Body of pancreas (tissue), 4 donors: ENCODE measurements around the gene PARD6B. TPM values are rescaled to one million over a fixed set of nuclear protein-coding genes. Genes with fewer than 3 reads are reported as not detected.
A peak's percentile ranks its signal among the peaks of the same experiment; 100 is the strongest.

Experiments used
- ATAC-seq: fragments of 150-250 bp; one replicate; pipeline ENCODE4 v1.9.1; 2016
- DNase-seq, 4 donors: peaks; one replicate each; pipeline ENCODE4 v3.0.0-alpha.2; 2019
- H3K27ac ChIP-seq, 4 donors: fragments of 200-600 bp; sonication (generic); 1 replicate in 3 of 4; 2 replicates in 1 of 4; pipeline versions ENCODE4 v1.5.1 to v1.6.1; 2016 to 2019; ENCODE audit warnings: mild to moderate bottlenecking in 1 of 4, mixed read lengths in 1 of 4, moderate library complexity in 1 of 4
- H3K27me3 ChIP-seq, 2 donors: fragments of 200-600 bp; sonication (generic); one replicate each; pipeline ENCODE4 v1.6.0; 2016; ENCODE audit warnings: mild to moderate bottlenecking in 1 of 2
- H3K36me3 ChIP-seq, 2 donors: fragments of 200-600 bp; sonication (generic); replicated peaks in 1 of 2; 2 replicates each; pipeline ENCODE4 v1.5.1; 2016; ENCODE audit warnings: low read depth in 2 of 2; ENCODE audit not compliant: insufficient read depth in 1 of 2
- H3K4me1 ChIP-seq: fragments of 200-600 bp; sonication (generic); one replicate; pipeline ENCODE4 v1.6.0; 2016
- H3K4me3 ChIP-seq, 2 donors: fragments of 200-600 bp; sonication (generic); 1 replicate in 1 of 2; 2 replicates in 1 of 2; pipeline ENCODE4 v1.5.1; 2016 to 2019
- H3K9me3 ChIP-seq, 3 donors: fragments of 200-600 bp; sonication (generic); 1 replicate in 2 of 3; 2 replicates in 1 of 3; pipeline ENCODE4 v1.5.1; 2016
- POLR2A ChIP-seq, 3 donors: fragments of 450-650 bp; IDR thresholded peaks; one replicate each; pipeline ENCODE4 v1.6.1; 2016; ENCODE audit warnings: antibody characterized with exemption in 3 of 3, mild to moderate bottlenecking in 2 of 3
- WGBS, 2 donors: methylation state at CpG; one replicate each; pipeline ENCODE4 v1.1.5; 2017; 5-methylcytosine and 5-hydroxymethylcytosine counted together
- intact Hi-C: fragments of 100-400 bp; cut with DNase I; formaldehyde crosslinking; loops from one replicate; pipeline ENCODE4 v1.15.1; 2023
- total RNA-seq, 2 donors: library from RNA; depleted of rRNA; stranded (reverse); fragments of >200 nt; gene quantifications; one replicate each; pipeline ENCODE4 v1.1.0, GENCODE V29; 2016
- TF ChIP-seq, protein P1 (sequence below), 7 experiments: fragments of 450-650 bp in 4 of 7; fragments of 200-600 bp in 3 of 7; sonication (generic) in 3 of 7; IDR thresholded peaks; one replicate each; pipeline ENCODE4 v1.5.1; 2016 to 2019; ENCODE audit warnings: antibody characterized with exemption in 7 of 7

Gene PARD6B
- total RNA-seq, 2 donors from 2014 or later, result 4.6 to 8.6 TPM

DNA sequence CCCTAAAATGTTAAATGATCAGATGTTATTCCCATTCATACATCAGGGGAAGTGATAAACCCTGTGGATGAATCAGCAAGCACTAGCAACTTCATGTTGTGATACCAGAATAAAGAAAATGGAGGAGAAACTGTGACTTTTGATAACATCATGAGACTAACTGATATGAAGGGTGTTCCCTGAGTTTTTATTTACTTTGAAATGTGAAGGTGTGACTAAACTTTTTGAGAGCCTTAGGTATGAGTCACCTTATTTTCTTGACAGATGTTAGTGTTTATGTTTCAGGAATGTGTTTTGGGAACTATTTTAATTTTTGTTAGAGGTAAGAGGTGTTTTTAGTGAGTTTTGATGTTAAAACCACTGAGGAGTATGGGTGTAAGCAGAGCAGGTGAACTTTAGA is 4.4 kb downstream of the PARD6B start:
- Histone ChIP-seq H3K36me3 (no peaks in the 10 kb centered on the region), H3K27me3 (no peaks in the 10 kb centered on the region), H3K27ac (peak overlapping the region in 3 of 4 donors; percentile 2 to 95 (median 45)), H3K9me3 (no peaks in the 10 kb centered on the region), H3K4me1 (peaks cover 46% of the 10 kb centered on the region), H3K4me3 (no peak overlapping the region)
- DNase-seq (no peak), ATAC-seq (no peak)
- intact Hi-C loops, result no loop called here
- TF ChIP-seq POLR2A (IDR thresholded peaks at IDR 0.05), result no peak
- TF ChIP-seq, protein P1, sequence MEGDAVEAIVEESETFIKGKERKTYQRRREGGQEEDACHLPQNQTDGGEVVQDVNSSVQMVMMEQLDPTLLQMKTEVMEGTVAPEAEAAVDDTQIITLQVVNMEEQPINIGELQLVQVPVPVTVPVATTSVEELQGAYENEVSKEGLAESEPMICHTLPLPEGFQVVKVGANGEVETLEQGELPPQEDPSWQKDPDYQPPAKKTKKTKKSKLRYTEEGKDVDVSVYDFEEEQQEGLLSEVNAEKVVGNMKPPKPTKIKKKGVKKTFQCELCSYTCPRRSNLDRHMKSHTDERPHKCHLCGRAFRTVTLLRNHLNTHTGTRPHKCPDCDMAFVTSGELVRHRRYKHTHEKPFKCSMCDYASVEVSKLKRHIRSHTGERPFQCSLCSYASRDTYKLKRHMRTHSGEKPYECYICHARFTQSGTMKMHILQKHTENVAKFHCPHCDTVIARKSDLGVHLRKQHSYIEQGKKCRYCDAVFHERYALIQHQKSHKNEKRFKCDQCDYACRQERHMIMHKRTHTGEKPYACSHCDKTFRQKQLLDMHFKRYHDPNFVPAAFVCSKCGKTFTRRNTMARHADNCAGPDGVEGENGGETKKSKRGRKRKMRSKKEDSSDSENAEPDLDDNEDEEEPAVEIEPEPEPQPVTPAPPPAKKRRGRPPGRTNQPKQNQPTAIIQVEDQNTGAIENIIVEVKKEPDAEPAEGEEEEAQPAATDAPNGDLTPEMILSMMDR (IDR thresholded peaks at IDR 0.05), result no peak

DNA sequence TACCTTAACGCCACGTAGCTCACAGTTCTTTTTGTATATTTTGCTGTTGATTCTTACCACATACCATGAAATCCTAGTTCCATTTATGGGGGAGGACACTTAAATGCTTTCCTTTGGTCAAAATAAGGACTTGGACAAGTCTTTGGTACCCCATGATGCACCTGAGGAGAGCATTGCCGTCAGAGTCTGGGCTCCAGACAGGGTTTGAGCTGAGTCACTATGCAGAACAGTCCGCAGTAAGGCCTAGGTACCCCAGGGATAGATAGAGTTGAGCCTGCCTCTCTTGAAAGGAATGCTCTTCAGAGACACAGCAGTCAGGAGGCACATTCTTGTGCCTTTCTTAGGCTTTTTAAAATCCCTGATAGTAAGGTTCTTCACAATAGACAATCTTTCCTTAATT is 6.0 kb downstream of the PARD6B start:
- Histone ChIP-seq H3K4me1 (peaks cover 56% of the 10 kb centered on the region), H3K27me3 (no peaks in the 10 kb centered on the region), H3K4me3 (no peak overlapping the region), H3K9me3 (no peaks in the 10 kb centered on the region), H3K36me3 (no peaks in the 10 kb centered on the region), H3K27ac (no peak overlapping the region)
- intact Hi-C loops, result no loop called here
- WGBS, 2 donors, result 72 to 75% methylated on average over 4 of the region's 4 CpGs
- no peak for ATAC-seq
- TF ChIP-seq, protein P1 (IDR thresholded peaks at IDR 0.05), result no peak
- TF ChIP-seq POLR2A (IDR thresholded peaks at IDR 0.05), result no peak
- DNase-seq, result no peak

DNA sequence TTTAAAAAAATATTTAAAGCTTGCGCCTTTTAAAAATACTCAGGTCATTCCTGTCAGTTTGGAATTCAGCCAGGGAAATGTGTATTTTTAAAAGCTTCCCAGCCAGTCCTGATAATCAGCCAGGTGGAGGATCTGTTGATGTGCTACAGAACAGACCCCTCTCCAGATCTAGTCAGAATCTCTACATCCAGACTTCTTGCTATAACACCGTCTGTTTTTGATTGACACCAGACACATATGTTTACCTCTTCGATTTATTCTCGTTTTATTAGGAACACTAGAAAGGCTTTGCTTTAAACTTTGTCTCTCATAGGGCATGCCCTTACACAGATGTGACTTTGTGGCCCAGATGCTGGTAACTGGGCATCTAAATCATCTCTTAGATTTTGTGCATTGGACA is 11.7 kb downstream of the PARD6B start:
- Histone ChIP-seq H3K27me3 (no peaks in the 10 kb centered on the region), H3K36me3 (no peaks in the 10 kb centered on the region), H3K9me3 (no peaks in the 10 kb centered on the region), H3K4me3 (no peak overlapping the region), H3K4me1 (peaks cover 76% of the 10 kb centered on the region), H3K27ac (peak overlapping the region in 3 of 4 donors; percentile 82 to 89 (median 86))
- ATAC-seq, result no peak
- WGBS, 2 donors, result 13 to 26% methylated on average over 4 of the region's 4 CpGs
- intact Hi-C loops, result no loop called here
- no peak for DNase-seq
- TF ChIP-seq, protein P1 (IDR thresholded peaks at IDR 0.05), result no peak
- no peak for TF ChIP-seq POLR2A (IDR thresholded peaks at IDR 0.05)

DNA sequence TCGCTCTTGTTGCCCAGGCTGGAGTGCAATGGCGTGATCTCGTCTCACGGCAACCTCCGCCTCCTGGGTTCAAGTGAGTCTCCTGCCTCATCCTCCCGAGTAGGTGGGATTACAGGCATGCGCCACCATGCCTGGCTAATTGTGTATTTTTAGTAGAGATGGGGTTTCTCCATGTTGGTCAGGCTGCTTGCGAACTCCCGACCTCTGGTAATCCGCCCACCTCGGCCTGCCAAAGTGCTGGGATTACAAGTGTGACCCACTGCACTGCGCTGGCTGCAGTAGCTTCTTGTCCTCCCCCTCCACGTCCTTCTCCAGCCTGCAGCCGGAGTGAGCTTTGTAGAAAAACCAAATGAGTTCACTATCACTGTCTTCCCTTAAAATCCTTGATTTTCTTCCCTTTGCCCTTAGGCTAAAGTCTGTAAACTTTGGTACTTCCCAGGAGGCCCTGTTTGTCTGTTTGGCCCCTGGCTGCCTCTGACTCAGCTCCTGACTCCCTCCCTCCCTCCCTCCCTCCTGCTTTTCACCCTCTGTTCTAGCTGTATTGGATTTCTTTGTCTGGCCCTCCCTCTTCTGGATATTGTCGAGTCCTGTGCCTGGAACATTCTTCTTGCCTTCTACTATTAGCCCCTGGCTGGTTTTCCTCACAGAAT is 12.9 kb downstream of the PARD6B start:
- no peak overlapping the region for H3K4me3 ChIP-seq
- no peaks in the 10 kb centered on the region for H3K9me3 ChIP-seq
- no peaks in the 10 kb centered on the region for H3K36me3 ChIP-seq
- TF ChIP-seq, protein P1 (IDR thresholded peaks at IDR 0.05), result peak in 5 of 7 experiments; percentile 11 to 64 (median 52)
- no peak for TF ChIP-seq POLR2A (IDR thresholded peaks at IDR 0.05)
- intact Hi-C loops, result no loop called here
- peaks cover 80% of the 10 kb centered on the region for H3K4me1 ChIP-seq
- peak; percentile 71 to 87 (median 80) for DNase-seq
- WGBS, 2 donors, result 60 to 62% methylated on average over 15 of the region's 15 CpGs
- ATAC-seq, result peak; percentile 94
- no peaks in the 10 kb centered on the region for H3K27me3 ChIP-seq
- peak overlapping the region; percentile 70 to 89 (median 84) for H3K27ac ChIP-seq

DNA sequence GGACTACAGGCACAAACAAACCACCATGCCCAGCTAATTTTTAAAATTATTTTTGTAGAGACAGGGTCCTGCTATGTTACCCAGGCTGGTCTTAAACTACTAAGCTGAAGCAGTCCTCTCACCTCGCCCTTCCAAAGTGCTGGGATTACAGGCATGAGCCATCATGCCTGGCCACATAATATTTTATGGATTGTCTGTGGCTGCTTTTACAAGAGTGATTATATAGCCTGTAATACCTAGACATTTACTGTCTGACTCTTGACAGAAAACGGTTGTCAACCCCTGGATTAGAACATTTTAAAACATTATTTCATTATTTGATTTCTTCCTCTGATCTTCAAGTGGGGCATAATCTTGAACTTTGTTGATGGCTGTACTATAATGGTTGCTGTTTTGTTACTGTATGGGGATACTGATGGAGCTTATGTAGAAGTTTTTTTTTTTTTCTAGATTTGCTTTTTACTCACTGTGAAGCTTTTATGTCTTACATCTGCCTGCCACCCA is 14.3 kb downstream of the PARD6B start:
- 66 to 72% methylated on average over 2 of the region's 2 CpGs for WGBS, 2 donors
- H3K36me3 ChIP-seq, result no peaks in the 10 kb centered on the region
- peak overlapping the region; percentile 42 to 89 (median 49) for H3K27ac ChIP-seq
- ATAC-seq (no peak), DNase-seq (no peak)
- no peaks in the 10 kb centered on the region for H3K27me3 ChIP-seq
- no peak overlapping the region for H3K4me3 ChIP-seq
- TF ChIP-seq, protein P1 (IDR thresholded peaks at IDR 0.05), result no peak
- TF ChIP-seq POLR2A (IDR thresholded peaks at IDR 0.05), result no peak
- intact Hi-C loops, result no loop called here
- H3K4me1 ChIP-seq, result peaks cover 83% of the 10 kb centered on the region
- no peaks in the 10 kb centered on the region for H3K9me3 ChIP-seq
